HUES64 (cell line): Measurements from ENCODE around the gene SIGLEC7.
"Not testable (repeated sequence)": the region's sequence is repeated elsewhere in the genome, so short reads cannot be mapped to it uniquely, and the experiment has no call there.

Experiments
- H3K27ac ChIP-seq: 2 replicates; pipeline ENCODE4 v1.7.0; 2013; ENCODE audit warnings: low read depth, low read length, inconsistent platforms
- H3K27me3 ChIP-seq: 2 replicates; pipeline ENCODE4 v1.6.1; 2013; ENCODE audit warnings: mild to moderate bottlenecking, low read length; ENCODE audit not compliant: insufficient read depth
- H3K36me3 ChIP-seq: 2 replicates; pipeline ENCODE4 v1.6.1; 2013; ENCODE audit warnings: mild to moderate bottlenecking, low read length; ENCODE audit not compliant: insufficient read depth
- H3K4me1 ChIP-seq: 2 replicates; pipeline ENCODE4 v1.6.1; 2013; ENCODE audit warnings: mild to moderate bottlenecking, low read length, moderate library complexity; ENCODE audit not compliant: insufficient read depth
- H3K4me3 ChIP-seq: 2 replicates; pipeline ENCODE4 v1.5.1; 2013; ENCODE audit warnings: mild to moderate bottlenecking, low read length, moderate library complexity
- H3K9ac ChIP-seq: 2 replicates; pipeline ENCODE4 v1.6.1; 2013; ENCODE audit warnings: mild to moderate bottlenecking, low read depth, low read length
- H3K9me3 ChIP-seq: 2 replicates; pipeline ENCODE4 v1.6.1; 2013; ENCODE audit warnings: low read depth, low read length; ENCODE audit not compliant: insufficient read depth
- WGBS: fragments of 150-250, 120-280 bp; methylation state at CpG from one replicate; pipeline ENCODE4 v1.1.7; 2013; ENCODE audit warnings: missing lambda C conversion rate; 5-methylcytosine and 5-hydroxymethylcytosine counted together

The SIGLEC7 gene

DNA sequence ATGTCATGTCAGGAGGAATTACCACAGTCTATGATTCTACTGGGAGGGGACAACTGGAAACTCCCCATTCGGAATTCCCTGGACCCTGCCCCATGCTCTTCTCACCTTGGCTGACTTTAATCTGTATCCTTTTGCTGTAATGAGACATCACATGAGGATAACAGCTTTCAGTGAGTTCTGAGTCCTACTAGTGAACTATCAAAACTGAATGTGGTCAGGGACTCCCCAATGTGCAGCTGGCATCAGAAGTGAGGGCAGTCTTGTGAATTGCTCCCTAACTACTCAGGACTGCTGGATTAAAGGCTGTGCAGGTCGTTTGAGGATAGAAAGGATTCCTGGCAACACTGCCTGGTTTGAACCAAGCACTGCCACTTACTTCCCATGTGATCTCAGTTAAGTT lies 15.2 kb downstream of the SIGLEC7 start:
- H3K27ac ChIP-seq = no peak overlapping the region
- H3K27me3 ChIP-seq = no peaks in the 10 kb centered on the region
- H3K9ac ChIP-seq = no peak overlapping the region
- H3K4me3 ChIP-seq = no peak overlapping the region
- H3K9me3 ChIP-seq = no peaks in the 10 kb centered on the region
- no peaks in the 10 kb centered on the region for H3K4me1 ChIP-seq
- 85% methylated on average over 2 of the region's 2 CpGs for WGBS
- no peaks in the 10 kb centered on the region for H3K36me3 ChIP-seq

DNA sequence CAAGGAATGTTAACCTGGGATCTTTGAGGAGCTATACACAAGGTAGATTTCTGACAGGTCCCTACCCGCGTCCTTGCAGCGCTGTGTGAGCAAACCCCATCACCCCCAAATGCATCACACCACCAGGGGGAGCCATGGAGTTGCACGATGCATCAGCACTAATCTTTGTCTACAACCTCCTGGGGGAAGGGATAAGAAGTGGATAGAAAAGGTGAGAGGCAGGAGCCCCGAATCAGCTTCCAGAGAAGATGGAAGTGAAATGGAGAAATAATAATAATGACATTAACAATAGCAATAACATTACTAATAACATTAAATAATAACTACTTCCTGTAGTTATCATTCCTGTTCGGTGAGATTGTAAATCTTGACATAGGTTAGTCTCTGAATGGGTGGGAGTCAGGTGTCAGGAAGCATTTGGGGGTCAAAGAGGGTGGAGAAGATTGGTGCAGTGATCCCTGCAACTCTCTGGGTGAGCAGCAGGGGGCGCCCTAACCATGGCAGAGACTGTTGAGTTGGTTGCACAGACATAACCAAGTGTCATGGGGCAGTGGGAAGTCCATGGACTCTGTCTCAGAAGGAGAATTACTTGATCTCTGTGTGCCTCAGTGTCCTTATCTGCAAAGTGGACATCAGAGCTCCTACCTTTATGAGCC lies 16.5 kb downstream of the SIGLEC7 start:
- H3K9me3 ChIP-seq = no peaks in the 10 kb centered on the region
- WGBS = 59% methylated on average over 5 of the region's 7 CpGs
- no peak overlapping the region for H3K4me3 ChIP-seq
- no peaks in the 10 kb centered on the region for H3K36me3 ChIP-seq
- H3K4me1 ChIP-seq = 0 out of 2 replicates have a peak, but pooled peaks cover 5% of the 10 kb centered on the region
- H3K27ac ChIP-seq = no peak overlapping the region
- no peak overlapping the region for H3K9ac ChIP-seq
- H3K27me3 ChIP-seq = no peaks in the 10 kb centered on the region

DNA sequence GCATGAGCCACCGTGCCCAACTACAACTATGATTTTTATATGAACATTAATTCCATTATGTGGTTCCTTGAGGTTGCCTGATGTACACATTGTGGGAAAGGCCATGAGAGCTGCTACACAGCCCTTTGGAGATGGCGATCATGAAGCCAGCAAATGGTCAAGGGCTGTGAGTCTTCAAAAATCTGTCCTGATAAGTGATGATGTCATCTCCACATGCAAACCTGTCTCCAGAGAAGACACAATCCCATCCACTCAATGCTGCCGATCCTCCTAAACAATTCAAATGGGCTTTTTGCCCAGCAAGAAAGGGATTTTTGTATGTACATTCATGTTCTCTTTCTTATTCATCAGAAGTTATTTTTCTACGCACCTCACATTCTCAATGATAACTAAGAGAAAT lies 17.6 kb downstream of the SIGLEC7 start:
- no peaks in the 10 kb centered on the region for H3K9me3 ChIP-seq
- 0 out of 2 replicates have a peak, but pooled peaks cover 5% of the 10 kb centered on the region for H3K4me1 ChIP-seq
- H3K27me3 ChIP-seq = no peaks in the 10 kb centered on the region
- H3K4me3 ChIP-seq = no peak overlapping the region
- H3K27ac ChIP-seq = no peak overlapping the region
- no peaks in the 10 kb centered on the region for H3K36me3 ChIP-seq
- H3K9ac ChIP-seq = no peak overlapping the region
- WGBS = 94% methylated on average over 3 of the region's 4 CpGs

DNA sequence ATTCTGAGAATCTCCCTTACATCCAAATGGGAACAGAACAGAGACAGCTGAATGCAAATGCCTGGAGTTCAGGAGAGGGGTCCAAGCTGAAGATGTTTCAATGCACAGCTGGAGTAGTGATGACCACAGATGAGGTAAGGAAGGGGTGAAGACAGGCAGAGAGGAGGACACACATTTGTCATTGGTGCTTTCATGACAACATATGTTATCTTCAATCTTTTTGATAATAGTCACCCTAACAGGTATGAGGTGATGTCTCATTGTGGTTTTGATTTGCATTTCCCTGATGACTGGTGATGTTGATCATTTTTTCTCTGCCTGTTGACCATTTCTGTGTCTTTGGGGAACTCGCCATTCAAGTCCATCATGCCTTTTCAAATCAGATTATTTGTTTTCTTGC lies 19.2 kb downstream of the SIGLEC7 start:
- H3K27ac ChIP-seq = no peak overlapping the region
- H3K4me3 ChIP-seq = no peak overlapping the region
- H3K9ac ChIP-seq = no peak overlapping the region
- H3K36me3 ChIP-seq = no peaks in the 10 kb centered on the region
- 0 out of 2 replicates have a peak, but pooled peaks cover 5% of the 10 kb centered on the region for H3K4me1 ChIP-seq
- WGBS = 100% methylated on average over 1 of the region's 1 CpG
- no peaks in the 10 kb centered on the region for H3K27me3 ChIP-seq
- no peaks in the 10 kb centered on the region for H3K9me3 ChIP-seq

DNA sequence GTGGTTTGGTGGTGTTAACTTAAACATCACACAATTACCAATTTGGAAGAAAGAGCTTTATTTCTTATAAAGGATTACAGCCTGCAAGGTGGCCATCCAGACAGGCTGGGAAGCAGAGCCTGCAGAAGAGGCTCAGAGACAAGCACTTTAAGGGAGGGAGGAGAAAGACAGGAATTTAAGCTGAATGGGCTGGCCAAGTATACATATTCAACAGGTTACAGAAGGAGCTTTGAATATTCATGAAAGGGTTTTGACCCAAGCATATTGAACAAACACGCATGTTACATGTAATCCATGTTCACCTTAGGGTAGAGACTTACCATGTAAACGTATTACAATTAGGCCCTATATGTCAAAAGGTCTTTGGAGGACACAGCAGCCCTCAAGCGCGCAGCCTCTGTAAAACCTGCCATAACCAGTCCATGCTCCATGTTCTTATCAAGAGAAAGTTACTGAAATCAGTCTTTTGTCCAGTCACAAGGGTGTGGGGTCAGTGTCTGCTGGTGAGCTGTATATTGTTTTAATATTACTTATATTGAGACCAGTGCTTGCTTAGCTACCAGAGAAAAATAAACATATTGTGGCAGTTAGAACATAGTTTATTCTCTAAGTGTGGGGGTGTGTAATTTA lies 19.9 kb downstream of the SIGLEC7 start:
- H3K9me3 ChIP-seq = no peaks in the 10 kb centered on the region
- no peaks in the 10 kb centered on the region for H3K27me3 ChIP-seq
- H3K9ac ChIP-seq = no peak overlapping the region
- WGBS = 95% methylated on average over 4 of the region's 4 CpGs
- H3K27ac ChIP-seq = no peak overlapping the region
- H3K4me1 ChIP-seq = 0 out of 2 replicates have a peak, but pooled peaks cover 5% of the 10 kb centered on the region
- H3K36me3 ChIP-seq = no peaks in the 10 kb centered on the region
- H3K4me3 ChIP-seq = no peak overlapping the region

DNA sequence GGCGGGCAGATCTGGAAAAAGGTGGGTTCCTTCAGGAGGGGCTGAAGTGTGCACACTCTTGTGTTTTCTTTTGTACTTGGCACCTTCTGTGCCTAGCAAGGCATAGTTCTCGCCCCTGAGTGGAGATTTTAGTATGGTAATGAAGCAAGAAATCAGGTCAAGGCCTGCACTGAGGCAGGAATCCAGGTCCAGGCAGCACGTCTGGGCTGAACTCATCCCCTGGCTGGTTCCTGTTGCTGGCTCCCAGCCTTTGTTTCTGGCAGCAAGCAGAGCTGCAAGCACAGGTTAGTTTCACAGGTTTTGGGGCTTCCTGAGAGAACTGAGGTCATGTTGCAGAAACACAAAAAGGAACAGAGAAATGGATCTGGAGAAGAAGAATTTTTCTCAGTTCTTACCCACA lies 21.2 kb downstream of the SIGLEC7 start:
- H3K27ac ChIP-seq = no peak overlapping the region
- 0 out of 2 replicates have a peak, but pooled peaks cover 5% of the 10 kb centered on the region for H3K4me1 ChIP-seq
- H3K4me3 ChIP-seq = no peak overlapping the region
- H3K9me3 ChIP-seq = no peaks in the 10 kb centered on the region
- H3K27me3 ChIP-seq = no peaks in the 10 kb centered on the region
- no peaks in the 10 kb centered on the region for H3K36me3 ChIP-seq
- 83% methylated on average over 3 of the region's 3 CpGs for WGBS
- no peak overlapping the region for H3K9ac ChIP-seq

DNA sequence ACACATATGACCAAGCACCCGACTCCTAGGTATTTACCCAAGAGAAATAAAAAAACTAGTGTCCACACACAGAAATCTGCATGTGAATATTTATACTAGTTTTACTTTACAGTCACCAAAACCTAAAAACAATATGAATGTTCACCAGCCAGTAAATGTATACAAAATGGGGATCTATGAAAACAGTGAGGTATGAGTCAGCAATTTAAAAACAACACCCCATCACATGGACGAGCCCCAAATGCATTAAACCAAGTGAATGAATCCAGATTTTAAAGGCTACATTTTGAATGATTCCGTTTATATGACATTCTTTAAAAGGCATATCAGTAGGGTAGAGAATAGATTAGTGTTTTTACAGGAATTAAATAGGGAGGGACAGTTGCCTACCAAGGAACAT lies 22.1 kb downstream of the SIGLEC7 start:
- Histone ChIP-seq H3K9ac (no peak overlapping the region), H3K4me3 (no peak overlapping the region), H3K9me3 (no peaks in the 10 kb centered on the region), H3K36me3 (no peaks in the 10 kb centered on the region), H3K27ac (no peak overlapping the region), H3K27me3 (no peaks in the 10 kb centered on the region), H3K4me1 (0 out of 2 replicates have a peak, but pooled peaks cover 5% of the 10 kb centered on the region)
- 97% methylated on average over 3 of the region's 3 CpGs for WGBS

DNA sequence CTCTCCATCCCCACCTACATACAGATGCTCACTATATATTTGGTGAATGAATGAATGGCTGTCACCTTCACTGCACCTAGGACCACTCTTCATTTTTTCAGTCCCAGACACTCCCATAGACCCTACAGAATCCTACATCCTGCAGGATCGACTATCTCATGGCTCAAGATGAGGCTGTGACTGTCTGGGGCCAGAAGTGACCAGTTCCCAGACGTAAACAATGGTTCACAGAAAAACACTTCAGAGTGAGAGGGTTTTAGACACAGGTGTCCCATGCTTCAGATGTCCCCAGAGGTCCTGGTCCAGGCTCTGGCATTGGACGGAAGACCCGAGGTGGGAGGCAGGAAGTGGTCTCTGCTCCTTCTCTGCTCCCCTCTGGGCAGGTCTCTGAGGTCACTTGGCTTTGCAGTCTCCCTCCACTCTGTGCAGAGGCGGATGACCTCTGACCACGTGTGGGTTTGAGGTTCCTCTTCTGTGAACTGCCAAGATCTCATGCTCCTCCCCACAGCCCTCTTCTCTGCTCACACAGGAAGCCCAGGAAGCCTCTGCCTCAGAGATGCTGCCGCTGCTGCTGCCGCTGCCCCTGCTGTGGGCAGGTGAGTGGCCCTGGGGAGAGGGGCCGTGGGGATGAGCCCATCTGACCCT lies 24.9 kb downstream of the SIGLEC7 start:
- H3K27ac ChIP-seq = no peak overlapping the region

DNA sequence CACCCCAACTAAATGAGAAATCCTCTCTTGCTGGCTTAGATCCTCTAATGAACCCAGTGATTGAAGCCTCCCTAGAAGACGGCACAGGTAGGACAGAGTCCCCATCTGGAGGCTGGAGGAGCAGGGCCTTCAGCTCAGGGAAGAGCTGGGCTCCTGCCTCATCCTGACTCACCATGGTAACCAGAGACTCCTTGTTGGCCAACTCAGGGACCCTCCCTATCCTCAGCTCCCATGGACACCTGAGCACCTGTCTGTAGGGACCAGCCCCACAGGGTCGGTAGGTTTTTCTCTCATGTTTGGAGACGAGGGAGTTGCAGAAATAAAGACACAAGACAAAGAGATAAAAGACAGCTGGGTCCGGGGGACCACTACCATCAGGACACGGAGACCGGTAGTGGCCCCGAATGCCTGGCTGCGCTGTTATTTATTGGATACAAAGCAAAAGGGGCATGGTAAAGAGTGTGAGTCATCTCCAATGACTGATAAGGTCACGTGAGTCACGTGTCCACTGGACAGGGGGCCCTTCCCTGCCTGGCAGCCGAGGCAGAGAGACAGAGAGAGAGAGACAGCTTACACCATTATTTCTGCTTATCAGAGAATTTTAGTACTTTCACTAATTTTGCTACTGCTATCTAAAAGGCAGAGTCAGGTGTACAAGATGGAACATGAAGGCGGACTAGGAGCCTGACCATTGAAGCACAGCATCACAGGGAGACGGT lies 26.6 kb downstream of the SIGLEC7 start:
- H3K36me3 ChIP-seq = no peaks in the 10 kb centered on the region
- no peaks in the 10 kb centered on the region for H3K4me1 ChIP-seq
- H3K27ac ChIP-seq = no peak overlapping the region
- no peak overlapping the region for H3K4me3 ChIP-seq
- WGBS = 88% methylated on average over 13 of the region's 13 CpGs
- peaks cover 7% of the 10 kb centered on the region; the same call in 1 of the 2 replicates for H3K27me3 ChIP-seq
- H3K9me3 ChIP-seq = no peaks in the 10 kb centered on the region
- no peak overlapping the region for H3K9ac ChIP-seq

More for the DNA sequence above, 24.9 kb downstream of the SIGLEC7 start:
- Histone ChIP-seq H3K36me3 (no peaks in the 10 kb centered on the region), H3K4me1 (0 out of 2 replicates have a peak, but pooled peaks cover 5% of the 10 kb centered on the region), H3K9me3 (no peaks in the 10 kb centered on the region), H3K9ac (no peak overlapping the region), H3K4me3 (no peak overlapping the region), H3K27me3 (peaks cover 7% of the 10 kb centered on the region; the same call in 1 of the 2 replicates)
- WGBS = 85% methylated on average over 9 of the region's 9 CpGs

DNA sequence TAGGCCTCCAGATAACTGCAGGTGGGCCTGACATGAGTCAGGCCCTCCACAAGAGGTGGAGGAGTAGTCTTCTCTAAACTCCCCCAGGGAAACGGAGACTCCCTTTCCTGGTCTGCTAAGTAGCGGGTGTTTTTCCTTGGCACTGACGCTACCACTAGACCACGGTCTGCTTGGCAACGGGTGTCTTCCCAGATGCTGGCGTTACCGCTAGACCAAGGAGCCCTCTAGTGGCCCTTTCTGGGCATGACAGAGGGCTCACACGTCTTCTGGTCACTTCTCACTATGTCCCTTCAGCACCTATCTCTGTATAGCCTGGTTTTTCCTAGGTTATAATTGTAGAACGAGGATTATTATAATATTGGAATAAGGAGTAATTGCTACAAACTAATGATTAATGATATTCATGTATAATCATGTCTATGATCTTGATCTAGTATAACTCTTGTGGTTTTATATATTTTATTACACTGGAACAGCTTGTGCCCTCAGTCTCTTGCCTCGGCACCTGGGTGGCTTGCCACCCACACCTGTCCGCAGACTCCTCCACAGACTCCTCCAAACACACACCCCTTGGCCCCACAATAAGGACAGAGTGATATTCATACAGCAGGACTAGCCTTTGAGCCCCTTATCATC lies 27.3 kb downstream of the SIGLEC7 start:
- not testable (repeated sequence) for H3K9me3 ChIP-seq, H3K27me3 ChIP-seq, H3K9ac ChIP-seq, H3K36me3 ChIP-seq, H3K4me3 ChIP-seq, H3K4me1 ChIP-seq, H3K27ac ChIP-seq
- WGBS = 25% methylated on average over 10 of the region's 11 CpGs
